Lower lobe of right lung (tissue), 2 donors: ENCODE results near the gene MRPL40. TPM values are rescaled to one million over a fixed set of nuclear protein-coding genes. Genes with fewer than 3 reads are reported as not detected.

ENCODE experiments used
- ATAC-seq, 2 donors: fragments of 200-7000 bp; cut with Tn5 transposase; one replicate each; pipeline ENCODE4 v1.9.1; 2020 to 2022; ENCODE audit warnings: mild to moderate bottlenecking in 2 of 2, moderate library complexity in 2 of 2
- DNase-seq: peaks from one replicate; pipeline ENCODE4 v3.0.0-alpha.2; 2020
- H3K27ac ChIP-seq: fragments of 200-600 bp; one replicate; pipeline ENCODE4 v1.8.0; 2022
- H3K27me3 ChIP-seq: fragments of 200-600 bp; one replicate; pipeline ENCODE4 v1.8.0; 2022; ENCODE audit warnings: low read depth
- H3K36me3 ChIP-seq: fragments of 200-600 bp; one replicate; pipeline ENCODE4 v1.8.0; 2022; ENCODE audit warnings: mild to moderate bottlenecking
- H3K4me1 ChIP-seq: fragments of 200-600 bp; one replicate; pipeline ENCODE4 v1.8.0; 2022
- H3K4me3 ChIP-seq: fragments of 200-600 bp; one replicate; pipeline ENCODE4 v1.8.0; 2022; ENCODE audit warnings: mild to moderate bottlenecking
- H3K9me3 ChIP-seq: fragments of 200-600 bp; one replicate; pipeline ENCODE4 v1.8.0; 2022
- intact Hi-C: fragments of 100-400 bp; cut with DNase I; formaldehyde crosslinking; loops from one replicate; pipeline ENCODE4 v1.11.0; 2022
- total RNA-seq: library from RNA; stranded (reverse); fragmentation: NEBNext Ultra II Directional; extraction: Animal tissue kit (Norgen Biotek cat#: 25700); gene quantifications from one replicate; pipeline ENCODE4 v1.2.1, GENCODE V29; 2021
- TF ChIP-seq, protein P1 (sequence below): fragments of 200-600 bp; IDR thresholded peaks from one replicate; pipeline ENCODE4 v1.8.0; 2022; ENCODE audit warnings: antibody characterized with exemption, mild to moderate bottlenecking
- donor health status: DM: no; HTN: yes; CAD: no; lungs with severe emphysema.

The MRPL40 gene
- total RNA-seq, 1 donor from 2014 or later: 23.2 TPM

DNA sequence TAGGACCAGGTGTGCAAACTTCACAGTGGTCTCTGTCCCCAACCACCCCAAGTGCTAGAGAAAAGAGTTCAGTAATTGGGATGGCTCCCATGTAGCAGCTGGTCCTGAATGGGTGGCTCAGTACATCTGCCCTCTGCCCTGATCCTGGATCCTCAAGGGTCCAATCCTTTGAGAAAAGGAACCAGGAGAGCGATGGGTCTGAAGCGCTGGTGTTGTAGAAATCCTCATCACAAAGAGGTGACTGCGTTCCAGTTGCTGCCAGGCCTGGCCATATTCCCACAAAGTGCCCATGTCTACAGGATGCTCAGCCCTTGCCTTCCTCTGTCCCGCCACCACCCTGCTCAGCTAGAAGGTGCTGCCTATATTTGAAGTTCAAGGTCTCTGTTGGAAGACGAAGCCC, 21.4 kb downstream of the MRPL40 start:
- ATAC-seq (no peak), DNase-seq (no peak)
- no peak overlapping the region for H3K4me3 ChIP-seq
- no peak overlapping the region for H3K27ac ChIP-seq
- no peaks in the 10 kb centered on the region for H3K9me3 ChIP-seq
- H3K27me3 ChIP-seq: no peaks in the 10 kb centered on the region
- TF ChIP-seq, protein P1, sequence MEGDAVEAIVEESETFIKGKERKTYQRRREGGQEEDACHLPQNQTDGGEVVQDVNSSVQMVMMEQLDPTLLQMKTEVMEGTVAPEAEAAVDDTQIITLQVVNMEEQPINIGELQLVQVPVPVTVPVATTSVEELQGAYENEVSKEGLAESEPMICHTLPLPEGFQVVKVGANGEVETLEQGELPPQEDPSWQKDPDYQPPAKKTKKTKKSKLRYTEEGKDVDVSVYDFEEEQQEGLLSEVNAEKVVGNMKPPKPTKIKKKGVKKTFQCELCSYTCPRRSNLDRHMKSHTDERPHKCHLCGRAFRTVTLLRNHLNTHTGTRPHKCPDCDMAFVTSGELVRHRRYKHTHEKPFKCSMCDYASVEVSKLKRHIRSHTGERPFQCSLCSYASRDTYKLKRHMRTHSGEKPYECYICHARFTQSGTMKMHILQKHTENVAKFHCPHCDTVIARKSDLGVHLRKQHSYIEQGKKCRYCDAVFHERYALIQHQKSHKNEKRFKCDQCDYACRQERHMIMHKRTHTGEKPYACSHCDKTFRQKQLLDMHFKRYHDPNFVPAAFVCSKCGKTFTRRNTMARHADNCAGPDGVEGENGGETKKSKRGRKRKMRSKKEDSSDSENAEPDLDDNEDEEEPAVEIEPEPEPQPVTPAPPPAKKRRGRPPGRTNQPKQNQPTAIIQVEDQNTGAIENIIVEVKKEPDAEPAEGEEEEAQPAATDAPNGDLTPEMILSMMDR: no peak
- H3K4me1 ChIP-seq: peaks cover 3% of the 10 kb centered on the region
- H3K36me3 ChIP-seq: peaks cover 85% of the 10 kb centered on the region
- intact Hi-C loops: no loop called here

- TF ChIP-seq, protein P1: no peak
- H3K27me3 ChIP-seq: no peaks in the 10 kb centered on the region
- ATAC-seq (no peak), DNase-seq (no peak)
- no peaks in the 10 kb centered on the region for H3K9me3 ChIP-seq
- H3K27ac ChIP-seq: no peak overlapping the region
- peaks cover 88% of the 10 kb centered on the region for H3K36me3 ChIP-seq
- no peak overlapping the region for H3K4me3 ChIP-seq
- H3K4me1 ChIP-seq: no peaks in the 10 kb centered on the region
- intact Hi-C loops: no loop called here
Measured at GRCh38 chr22:19454156-19454555, 21.8 kb downstream of the MRPL40 start.

- intact Hi-C loops: no loop called here
- no peak overlapping the region for H3K27ac ChIP-seq
- H3K27me3 ChIP-seq: no peaks in the 10 kb centered on the region
- H3K4me3 ChIP-seq: no peak overlapping the region
- ATAC-seq (no peak), DNase-seq (no peak)
- no peaks in the 10 kb centered on the region for H3K4me1 ChIP-seq
- TF ChIP-seq, protein P1: no peak
- H3K9me3 ChIP-seq: no peaks in the 10 kb centered on the region
- peaks cover 90% of the 10 kb centered on the region for H3K36me3 ChIP-seq
Measured at GRCh38 chr22:19455033-19455432, 22.7 kb downstream of the MRPL40 start.

- peaks cover 87% of the 10 kb centered on the region for H3K36me3 ChIP-seq
- H3K27ac ChIP-seq: no peak overlapping the region
- intact Hi-C loops: no loop called here
- TF ChIP-seq, protein P1: no peak
- ATAC-seq: no peak
- H3K27me3 ChIP-seq: no peaks in the 10 kb centered on the region
- no peaks in the 10 kb centered on the region for H3K9me3 ChIP-seq
- H3K4me1 ChIP-seq: no peaks in the 10 kb centered on the region
- DNase-seq: no peak
- H3K4me3 ChIP-seq: no peak overlapping the region
Measured at GRCh38 chr22:19455585-19456370, 23.4 kb downstream of the MRPL40 start.

DNA sequence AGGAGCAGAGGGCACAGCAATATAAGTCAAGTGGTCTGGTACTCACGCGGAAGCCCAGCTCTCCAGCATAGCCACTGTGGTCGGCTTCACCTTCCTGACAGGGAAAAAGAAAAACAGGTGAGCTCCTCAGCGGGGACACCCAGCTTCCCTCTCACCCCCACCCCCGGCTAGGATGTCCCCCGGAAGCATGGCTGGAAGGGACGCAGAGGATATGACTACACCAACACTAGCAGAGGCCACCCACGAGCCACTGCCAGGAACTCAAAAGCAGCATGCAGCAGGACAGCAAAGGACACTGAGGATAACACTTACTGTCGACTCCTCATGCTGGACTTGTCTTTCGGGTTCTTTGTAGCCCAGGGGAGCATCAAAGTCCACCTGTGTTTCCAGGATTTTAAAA, 24.2 kb downstream of the MRPL40 start:
- Histone ChIP-seq H3K4me3 (no peak overlapping the region), H3K27me3 (no peaks in the 10 kb centered on the region), H3K4me1 (no peaks in the 10 kb centered on the region), H3K27ac (no peak overlapping the region), H3K36me3 (peaks cover 88% of the 10 kb centered on the region), H3K9me3 (no peaks in the 10 kb centered on the region)
- DNase-seq (no peak), ATAC-seq (no peak)
- TF ChIP-seq, protein P1: no peak
- intact Hi-C loops: no loop called here
